Non-pigmented ciliary epithelial cell (primary cell): ENCODE results near the gene GFOD2.
A peak's percentile ranks its signal among the peaks of the same experiment; 100 is the strongest.

Source experiments
- DNase-seq: peaks from one replicate; pipeline ENCODE4 v3.0.0-alpha.2; 2010; ENCODE audit warnings: low read depth

Gene GFOD2

DNA sequence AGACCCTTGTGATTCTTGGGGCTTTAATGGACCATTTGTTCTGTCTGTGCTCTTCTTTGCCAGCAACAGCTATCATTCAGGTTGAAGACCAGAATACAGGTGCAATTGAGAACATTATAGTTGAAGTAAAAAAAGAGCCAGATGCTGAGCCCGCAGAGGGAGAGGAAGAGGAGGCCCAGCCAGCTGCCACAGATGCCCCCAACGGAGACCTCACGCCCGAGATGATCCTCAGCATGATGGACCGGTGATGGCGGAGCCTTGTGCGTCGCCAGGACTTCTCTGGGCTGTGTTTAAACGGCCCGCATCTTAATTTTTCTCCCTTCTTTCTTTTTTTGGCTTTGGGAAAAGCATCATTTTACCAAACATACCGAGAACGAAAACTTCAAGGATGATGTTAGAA, 81.5 kb downstream of the GFOD2 start:
- no peak for DNase-seq

DNA sequence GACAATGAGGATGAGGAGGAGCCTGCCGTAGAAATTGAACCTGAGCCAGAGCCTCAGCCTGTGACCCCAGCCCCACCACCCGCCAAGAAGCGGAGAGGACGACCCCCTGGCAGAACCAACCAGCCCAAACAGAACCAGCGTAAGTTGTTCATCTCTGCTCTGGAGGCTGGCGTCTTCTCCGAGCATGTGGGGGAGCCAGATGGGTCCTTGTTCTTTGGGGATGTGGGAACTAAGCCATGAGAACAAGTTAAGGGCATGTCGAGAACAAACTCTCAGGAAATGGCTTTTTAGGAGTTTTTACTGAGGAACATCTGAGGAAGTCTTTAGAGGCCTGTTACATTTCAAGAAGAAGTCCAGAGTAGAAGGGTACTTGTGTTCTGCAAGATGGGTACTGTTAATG, 82.4 kb downstream of the GFOD2 start:
- no peak for DNase-seq

DNA sequence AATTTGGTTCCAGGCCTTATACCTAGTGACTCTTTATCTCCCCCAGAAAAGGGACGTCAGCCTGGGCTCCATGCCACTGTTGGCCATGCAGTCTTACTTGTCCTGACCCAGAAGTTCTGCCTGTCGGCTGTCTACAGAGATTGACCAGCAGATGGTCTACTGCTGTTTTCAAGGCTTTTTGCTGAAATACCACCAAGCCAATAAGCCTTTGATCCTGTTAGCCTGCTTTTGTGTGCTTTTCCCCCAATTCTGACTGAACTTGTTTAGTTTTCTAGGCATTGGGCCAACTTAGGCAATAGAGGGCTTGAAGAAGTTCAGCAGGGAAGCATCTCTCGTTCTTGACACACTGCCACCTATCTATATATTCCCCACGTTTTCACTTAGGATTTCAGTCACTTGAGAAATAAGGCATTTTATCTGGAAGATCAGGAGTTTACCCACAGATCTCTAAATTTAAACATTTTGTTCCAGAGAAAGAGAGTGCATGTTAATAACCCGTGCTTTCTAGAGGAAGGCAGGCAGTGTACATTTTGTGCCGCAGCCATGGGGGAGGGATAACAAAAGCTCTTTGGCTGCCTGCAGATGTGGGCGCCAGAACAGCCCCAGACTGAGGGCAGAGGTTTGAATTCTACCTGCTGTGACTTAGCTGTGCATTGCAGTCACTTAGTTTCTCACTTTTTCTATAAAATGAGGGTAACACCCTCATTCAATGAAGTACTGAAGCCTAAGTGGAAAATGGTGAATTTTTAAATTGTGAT, 86.5 kb downstream of the GFOD2 start:
- peak; percentile 13 for DNase-seq

DNA sequence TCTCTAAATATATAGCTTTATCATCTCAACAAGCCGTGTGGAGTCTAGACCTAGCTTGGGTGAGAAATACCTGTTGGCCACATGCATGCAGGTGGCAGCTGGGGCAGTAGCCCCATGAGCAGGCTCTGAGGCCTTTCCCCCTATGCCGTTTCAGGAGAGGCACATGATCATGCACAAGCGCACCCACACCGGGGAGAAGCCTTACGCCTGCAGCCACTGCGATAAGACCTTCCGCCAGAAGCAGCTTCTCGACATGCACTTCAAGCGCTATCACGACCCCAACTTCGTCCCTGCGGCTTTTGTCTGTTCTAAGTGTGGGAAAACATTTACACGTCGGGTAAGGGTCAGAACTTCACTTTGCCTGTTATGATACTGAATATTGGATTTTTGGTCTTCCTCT, 90.9 kb downstream of the GFOD2 start:
- no peak for DNase-seq
